GM12878 (cell line): ENCODE data around the gene DUSP22. TPM values are rescaled to one million over a fixed set of nuclear protein-coding genes. Genes with fewer than 3 reads are reported as not detected.

Source experiments
- CBFB ChIP-seq: IDR thresholded peaks from 2 replicates; pipeline ENCODE4 v1.6.1; 2016; ENCODE audit warnings: antibody characterized with exemption, low read depth
- RELA ChIP-seq: fragments of 450-650 bp; IDR thresholded peaks from 2 replicates; pipeline ENCODE4 v1.8.0; 2014; ENCODE audit warnings: borderline replicate concordance; ENCODE audit not compliant: partially characterized antibody
- RUNX3 ChIP-seq: IDR thresholded peaks from 2 replicates; pipeline ENCODE4 v1.6.1; 2012; ENCODE audit warnings: low read length, inconsistent platforms
- SMAD5 ChIP-seq: IDR thresholded peaks from 2 replicates; pipeline ENCODE4 v1.6.1; 2016; ENCODE audit warnings: antibody characterized with exemption, low read depth
- polyA plus RNA-seq, 11 experiments: library from polyadenylated mRNA; depleted of rRNA in 4 of 11; unstranded in 6 of 11; stranded (reverse) in 5 of 11; fragments of >200 nt; fragmentation: Nextera tagmentation in 4 of 11; fragmentation: Illumina TruSeq in 1 of 11; extraction: Ambion mirVana in 4 of 11; extraction: Trizol in 1 of 11; gene quantifications; 1 replicate in 1 of 11; 2 replicates in 10 of 11; pipeline versions ENCODE4 v1.2.1 to v1.2.3, GENCODE V29; 2011 to 2016; ENCODE audit warnings: inconsistent platforms in 2 of 11, missing spikeins in 2 of 11, low read depth in 1 of 11
- total RNA-seq, 4 experiments: library from RNA; depleted of rRNA in 3 of 4; stranded (reverse); fragments of >200 nt in 3 of 4; fragmentation: Illumina TruSeq in 1 of 4; extraction: Trizol in 1 of 4; gene quantifications; 2 replicates each; pipeline versions ENCODE4 v1.2.1 to v1.2.3, GENCODE V29; 2013 to 2021
- TF ChIP-seq, protein P1 (sequence below): fragments of 450-650 bp; IDR thresholded peaks from 2 replicates; pipeline ENCODE4 v1.6.1; 2016; ENCODE audit warnings: mild to moderate bottlenecking, moderate library complexity, borderline replicate concordance
- TF ChIP-seq, protein P2 (sequence below): fragments of 450-650 bp; IDR thresholded peaks from 2 replicates; pipeline ENCODE4 v1.6.1; 2017; ENCODE audit warnings: borderline replicate concordance
- TF ChIP-seq, protein P3 (sequence below): fragments of 450-650 bp; formaldehyde crosslinking; IDR thresholded peaks from 2 replicates; pipeline ENCODE4 v1.4.0; 2020; ENCODE audit warnings: mild to moderate bottlenecking, moderate library complexity
- TF ChIP-seq, protein P4 (sequence below): IDR thresholded peaks from 2 replicates; pipeline ENCODE4 v1.6.1; 2011; ENCODE audit warnings: low read depth, low read length, improper control_type of control experiment, borderline replicate concordance

Gene DUSP22
- total and polyA plus RNA-seq, 10 of the 15 experiments (the other 5 are each of a cell fraction or from before 2014, with no cell fraction given): 78.9 to 156 (median 107) TPM

DNA sequence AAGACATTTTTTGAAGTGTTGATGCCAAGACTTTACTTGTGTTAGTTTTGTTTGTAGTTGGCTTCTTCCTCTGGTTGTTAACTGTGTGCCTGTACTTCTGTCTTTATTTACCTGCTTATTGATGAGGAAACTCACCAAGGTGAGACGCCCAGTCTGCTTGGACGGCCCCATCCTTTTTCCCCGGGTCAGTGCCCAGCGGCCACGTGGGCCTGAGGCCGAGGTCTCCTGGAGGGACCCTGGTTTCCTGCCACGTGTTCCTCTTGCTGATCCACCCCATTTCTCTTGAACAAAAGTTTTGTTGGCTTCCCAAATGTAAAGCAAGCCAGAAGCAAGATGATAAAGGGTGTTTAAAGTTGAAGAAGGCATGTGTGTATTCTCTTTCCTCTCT lies 24.8 kb downstream of the DUSP22 start (continued):
- TF ChIP-seq, protein P1, sequence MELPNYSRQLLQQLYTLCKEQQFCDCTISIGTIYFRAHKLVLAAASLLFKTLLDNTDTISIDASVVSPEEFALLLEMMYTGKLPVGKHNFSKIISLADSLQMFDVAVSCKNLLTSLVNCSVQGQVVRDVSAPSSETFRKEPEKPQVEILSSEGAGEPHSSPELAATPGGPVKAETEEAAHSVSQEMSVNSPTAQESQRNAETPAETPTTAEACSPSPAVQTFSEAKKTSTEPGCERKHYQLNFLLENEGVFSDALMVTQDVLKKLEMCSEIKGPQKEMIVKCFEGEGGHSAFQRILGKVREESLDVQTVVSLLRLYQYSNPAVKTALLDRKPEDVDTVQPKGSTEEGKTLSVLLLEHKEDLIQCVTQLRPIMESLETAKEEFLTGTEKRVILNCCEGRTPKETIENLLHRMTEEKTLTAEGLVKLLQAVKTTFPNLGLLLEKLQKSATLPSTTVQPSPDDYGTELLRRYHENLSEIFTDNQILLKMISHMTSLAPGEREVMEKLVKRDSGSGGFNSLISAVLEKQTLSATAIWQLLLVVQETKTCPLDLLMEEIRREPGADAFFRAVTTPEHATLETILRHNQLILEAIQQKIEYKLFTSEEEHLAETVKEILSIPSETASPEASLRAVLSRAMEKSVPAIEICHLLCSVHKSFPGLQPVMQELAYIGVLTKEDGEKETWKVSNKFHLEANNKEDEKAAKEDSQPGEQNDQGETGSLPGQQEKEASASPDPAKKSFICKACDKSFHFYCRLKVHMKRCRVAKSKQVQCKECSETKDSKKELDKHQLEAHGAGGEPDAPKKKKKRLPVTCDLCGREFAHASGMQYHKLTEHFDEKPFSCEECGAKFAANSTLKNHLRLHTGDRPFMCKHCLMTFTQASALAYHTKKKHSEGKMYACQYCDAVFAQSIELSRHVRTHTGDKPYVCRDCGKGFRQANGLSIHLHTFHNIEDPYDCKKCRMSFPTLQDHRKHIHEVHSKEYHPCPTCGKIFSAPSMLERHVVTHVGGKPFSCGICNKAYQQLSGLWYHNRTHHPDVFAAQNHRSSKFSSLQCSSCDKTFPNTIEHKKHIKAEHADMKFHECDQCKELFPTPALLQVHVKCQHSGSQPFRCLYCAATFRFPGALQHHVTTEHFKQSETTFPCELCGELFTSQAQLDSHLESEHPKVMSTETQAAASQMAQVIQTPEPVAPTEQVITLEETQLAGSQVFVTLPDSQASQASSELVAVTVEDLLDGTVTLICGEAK: no peak
- TF ChIP-seq, protein P2, sequence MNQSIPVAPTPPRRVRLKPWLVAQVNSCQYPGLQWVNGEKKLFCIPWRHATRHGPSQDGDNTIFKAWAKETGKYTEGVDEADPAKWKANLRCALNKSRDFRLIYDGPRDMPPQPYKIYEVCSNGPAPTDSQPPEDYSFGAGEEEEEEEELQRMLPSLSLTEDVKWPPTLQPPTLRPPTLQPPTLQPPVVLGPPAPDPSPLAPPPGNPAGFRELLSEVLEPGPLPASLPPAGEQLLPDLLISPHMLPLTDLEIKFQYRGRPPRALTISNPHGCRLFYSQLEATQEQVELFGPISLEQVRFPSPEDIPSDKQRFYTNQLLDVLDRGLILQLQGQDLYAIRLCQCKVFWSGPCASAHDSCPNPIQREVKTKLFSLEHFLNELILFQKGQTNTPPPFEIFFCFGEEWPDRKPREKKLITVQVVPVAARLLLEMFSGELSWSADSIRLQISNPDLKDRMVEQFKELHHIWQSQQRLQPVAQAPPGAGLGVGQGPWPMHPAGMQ: no peak
- TF ChIP-seq, protein P3, sequence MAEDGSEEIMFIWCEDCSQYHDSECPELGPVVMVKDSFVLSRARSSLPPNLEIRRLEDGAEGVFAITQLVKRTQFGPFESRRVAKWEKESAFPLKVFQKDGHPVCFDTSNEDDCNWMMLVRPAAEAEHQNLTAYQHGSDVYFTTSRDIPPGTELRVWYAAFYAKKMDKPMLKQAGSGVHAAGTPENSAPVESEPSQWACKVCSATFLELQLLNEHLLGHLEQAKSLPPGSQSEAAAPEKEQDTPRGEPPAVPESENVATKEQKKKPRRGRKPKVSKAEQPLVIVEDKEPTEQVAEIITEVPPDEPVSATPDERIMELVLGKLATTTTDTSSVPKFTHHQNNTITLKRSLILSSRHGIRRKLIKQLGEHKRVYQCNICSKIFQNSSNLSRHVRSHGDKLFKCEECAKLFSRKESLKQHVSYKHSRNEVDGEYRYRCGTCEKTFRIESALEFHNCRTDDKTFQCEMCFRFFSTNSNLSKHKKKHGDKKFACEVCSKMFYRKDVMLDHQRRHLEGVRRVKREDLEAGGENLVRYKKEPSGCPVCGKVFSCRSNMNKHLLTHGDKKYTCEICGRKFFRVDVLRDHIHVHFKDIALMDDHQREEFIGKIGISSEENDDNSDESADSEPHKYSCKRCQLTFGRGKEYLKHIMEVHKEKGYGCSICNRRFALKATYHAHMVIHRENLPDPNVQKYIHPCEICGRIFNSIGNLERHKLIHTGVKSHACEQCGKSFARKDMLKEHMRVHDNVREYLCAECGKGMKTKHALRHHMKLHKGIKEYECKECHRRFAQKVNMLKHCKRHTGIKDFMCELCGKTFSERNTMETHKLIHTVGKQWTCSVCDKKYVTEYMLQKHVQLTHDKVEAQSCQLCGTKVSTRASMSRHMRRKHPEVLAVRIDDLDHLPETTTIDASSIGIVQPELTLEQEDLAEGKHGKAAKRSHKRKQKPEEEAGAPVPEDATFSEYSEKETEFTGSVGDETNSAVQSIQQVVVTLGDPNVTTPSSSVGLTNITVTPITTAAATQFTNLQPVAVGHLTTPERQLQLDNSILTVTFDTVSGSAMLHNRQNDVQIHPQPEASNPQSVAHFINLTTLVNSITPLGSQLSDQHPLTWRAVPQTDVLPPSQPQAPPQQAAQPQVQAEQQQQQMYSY (CRISPR knock-in tag): peak; percentile 62; the same call in 1 of the 2 replicates
- no peak for TF ChIP-seq CBFB
- no peak for TF ChIP-seq RUNX3
- no peak for TF ChIP-seq SMAD5
- peak; percentile 6 for TF ChIP-seq RELA
- TF ChIP-seq, protein P4, sequence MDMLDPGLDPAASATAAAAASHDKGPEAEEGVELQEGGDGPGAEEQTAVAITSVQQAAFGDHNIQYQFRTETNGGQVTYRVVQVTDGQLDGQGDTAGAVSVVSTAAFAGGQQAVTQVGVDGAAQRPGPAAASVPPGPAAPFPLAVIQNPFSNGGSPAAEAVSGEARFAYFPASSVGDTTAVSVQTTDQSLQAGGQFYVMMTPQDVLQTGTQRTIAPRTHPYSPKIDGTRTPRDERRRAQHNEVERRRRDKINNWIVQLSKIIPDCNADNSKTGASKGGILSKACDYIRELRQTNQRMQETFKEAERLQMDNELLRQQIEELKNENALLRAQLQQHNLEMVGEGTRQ: peak; percentile 53
